SK-N-MC (cell line): ENCODE data around the gene HIC1.

ENCODE experiments used
- EZH2 ChIP-seq: fragments of 200-600 bp; sonication (generic); IDR thresholded peaks from one replicate; pipeline ENCODE4 v1.6.1; 2017; ENCODE audit warnings: antibody characterized with exemption
- POLR2AphosphoS5 ChIP-seq: IDR thresholded peaks from 2 replicates; pipeline ENCODE4 v1.6.1; 2012; ENCODE audit warnings: mild to moderate bottlenecking, low read depth, low read length, borderline replicate concordance

DNA sequence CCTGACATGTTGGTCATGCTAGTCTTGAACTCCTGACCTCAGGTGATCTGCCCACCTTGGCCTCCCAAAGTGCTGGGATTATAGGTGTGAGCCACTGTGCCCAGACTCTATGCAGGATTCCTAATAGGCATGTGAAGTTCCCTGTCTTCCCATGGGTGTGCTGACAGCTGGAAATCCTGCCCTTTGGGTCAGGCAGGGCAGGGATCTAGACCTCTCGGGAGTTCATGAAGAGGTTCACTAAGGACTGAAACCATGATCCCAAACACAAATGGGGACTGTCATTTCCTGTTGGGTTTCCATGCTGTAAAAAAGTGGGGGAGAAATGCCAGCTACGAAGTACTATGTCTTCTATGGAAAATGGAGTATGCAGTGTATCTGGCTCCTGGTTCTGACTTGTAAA, 52.1 kb downstream of the HIC1 start:
- TF ChIP-seq EZH2 (no peak), POLR2AphosphoS5 (no peak)
